Uterus (tissue), 2 donors: Measurements from ENCODE around the gene TNFRSF1A.

Experiments
- POLR2A ChIP-seq, 2 donors: fragments of 450-650 bp; IDR thresholded peaks; one replicate each; pipeline ENCODE4 v1.6.1; 2016; ENCODE audit warnings: antibody characterized with exemption in 2 of 2, mild to moderate bottlenecking in 1 of 2, moderate library complexity in 1 of 2
- TF ChIP-seq, protein P1 (sequence below), 4 experiments: fragments of 200-600 bp in 2 of 4; fragments of 450-650 bp in 2 of 4; sonication (generic) in 2 of 4; IDR thresholded peaks; one replicate each; pipeline ENCODE4 v1.5.1; 2016 to 2019; ENCODE audit warnings: antibody characterized with exemption in 4 of 4, mild to moderate bottlenecking in 2 of 4, moderate library complexity in 1 of 4

DNA sequence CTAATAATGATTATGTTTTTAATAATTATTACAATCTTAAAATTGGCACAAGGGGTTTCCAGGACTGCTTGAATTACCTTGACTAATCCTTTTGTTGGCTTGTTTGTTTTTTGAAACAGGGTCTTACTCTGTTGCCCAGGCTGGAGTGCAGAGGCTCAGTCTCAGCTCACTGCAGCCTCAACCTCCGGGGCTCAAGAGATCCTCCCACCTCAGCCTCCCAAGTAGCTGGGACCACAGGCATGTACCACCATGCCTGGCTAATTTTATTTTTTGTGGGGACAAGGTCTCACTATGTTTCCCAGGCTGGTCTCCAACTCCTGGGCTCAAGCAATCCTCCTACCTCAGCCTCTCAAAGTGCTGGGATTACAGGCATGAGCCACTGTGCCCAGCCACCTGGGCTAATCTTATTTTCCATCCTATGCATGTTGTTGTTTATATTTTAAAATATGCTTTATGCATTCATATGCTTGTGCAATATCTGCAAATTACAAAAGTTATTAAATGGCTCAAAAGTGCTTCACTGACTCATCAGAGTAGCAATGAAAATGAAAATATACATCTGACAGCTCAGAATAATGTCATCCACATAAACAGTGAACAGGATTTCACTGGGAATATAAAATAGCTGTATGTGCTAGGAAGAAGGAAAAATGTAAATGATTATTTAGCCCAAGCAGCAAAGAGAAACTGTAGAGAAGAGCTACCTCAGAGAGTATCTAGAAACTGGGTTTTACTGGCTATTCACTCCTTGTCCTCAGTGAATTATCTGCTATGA, 56.2 kb downstream of the TNFRSF1A start:
- TF ChIP-seq, protein P1, sequence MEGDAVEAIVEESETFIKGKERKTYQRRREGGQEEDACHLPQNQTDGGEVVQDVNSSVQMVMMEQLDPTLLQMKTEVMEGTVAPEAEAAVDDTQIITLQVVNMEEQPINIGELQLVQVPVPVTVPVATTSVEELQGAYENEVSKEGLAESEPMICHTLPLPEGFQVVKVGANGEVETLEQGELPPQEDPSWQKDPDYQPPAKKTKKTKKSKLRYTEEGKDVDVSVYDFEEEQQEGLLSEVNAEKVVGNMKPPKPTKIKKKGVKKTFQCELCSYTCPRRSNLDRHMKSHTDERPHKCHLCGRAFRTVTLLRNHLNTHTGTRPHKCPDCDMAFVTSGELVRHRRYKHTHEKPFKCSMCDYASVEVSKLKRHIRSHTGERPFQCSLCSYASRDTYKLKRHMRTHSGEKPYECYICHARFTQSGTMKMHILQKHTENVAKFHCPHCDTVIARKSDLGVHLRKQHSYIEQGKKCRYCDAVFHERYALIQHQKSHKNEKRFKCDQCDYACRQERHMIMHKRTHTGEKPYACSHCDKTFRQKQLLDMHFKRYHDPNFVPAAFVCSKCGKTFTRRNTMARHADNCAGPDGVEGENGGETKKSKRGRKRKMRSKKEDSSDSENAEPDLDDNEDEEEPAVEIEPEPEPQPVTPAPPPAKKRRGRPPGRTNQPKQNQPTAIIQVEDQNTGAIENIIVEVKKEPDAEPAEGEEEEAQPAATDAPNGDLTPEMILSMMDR (IDR thresholded peaks at IDR 0.05): no peak
- TF ChIP-seq POLR2A (IDR thresholded peaks at IDR 0.05): no peak
